Keratinocyte (primary cell): ENCODE measurements around the gene POLDIP2. TPM values are rescaled to one million over a fixed set of nuclear protein-coding genes. Genes with fewer than 3 reads are reported as not detected.

ENCODE experiments used
- DNase-seq: peaks from one replicate; pipeline ENCODE4 v3.0.0-alpha.2; 2011; ENCODE audit warnings: low read depth, missing footprints, low spot score
- FAIRE-seq: peaks from 2 replicates; lab custom pipeline; 2011; peaks lifted over from hg19 to GRCh38; lab: Jason Lieb, UNC
- H2AFZ ChIP-seq: 2 replicates; pipeline ENCODE4 v1.6.0; 2012; ENCODE audit warnings: low read length, control low read depth, inconsistent platforms; ENCODE audit not compliant: control insufficient read depth
- H3K27ac ChIP-seq: 2 replicates; pipeline ENCODE4 v1.5.1; 2011; ENCODE audit warnings: low read length; ENCODE audit not compliant: control insufficient read depth, insufficient read depth
- H3K27me3 ChIP-seq: 3 replicates; pipeline ENCODE4 v1.6.0; 2011; ENCODE audit warnings: low read length; ENCODE audit not compliant: control insufficient read depth, insufficient read depth; ENCODE audit errors: extremely low read depth
- H3K36me3 ChIP-seq, 2 experiments: 2 replicates in 1 of 2; 3 replicates in 1 of 2; pipeline ENCODE4 v1.5.1; 2011; ENCODE audit warnings: low read length in 2 of 2, mild to moderate bottlenecking in 1 of 2; ENCODE audit not compliant: control insufficient read depth in 2 of 2, insufficient read depth in 2 of 2; ENCODE audit errors: extremely low read depth in 1 of 2
- H3K4me1 ChIP-seq: 3 replicates; pipeline ENCODE4 v1.5.1; 2011; ENCODE audit warnings: low read length; ENCODE audit not compliant: control insufficient read depth, insufficient read depth; ENCODE audit errors: extremely low read depth
- H3K4me2 ChIP-seq: 3 replicates; pipeline ENCODE4 v1.6.0; 2011; ENCODE audit warnings: low read depth, low read length; ENCODE audit not compliant: control insufficient read depth, insufficient read depth; ENCODE audit errors: extremely low read depth
- H3K4me3 ChIP-seq, 3 experiments: fragments of 200-600 bp in 1 of 3; sonication (generic) in 1 of 3; 2 replicates in 2 of 3; 3 replicates in 1 of 3; pipeline ENCODE4 v1.5.1; 2011 to 2016; ENCODE audit warnings: low read length in 3 of 3, mild to moderate bottlenecking in 3 of 3, control low read depth in 2 of 3, inconsistent platforms in 1 of 3, low read depth in 1 of 3, mixed read lengths in 1 of 3, mixed run types in 1 of 3, moderate library complexity in 1 of 3; ENCODE audit not compliant: control insufficient read depth in 2 of 3, insufficient read depth in 2 of 3; ENCODE audit errors: extremely low read depth in 1 of 3
- H3K79me2 ChIP-seq: 2 replicates; pipeline ENCODE4 v1.6.0; 2012; ENCODE audit warnings: low read length; ENCODE audit not compliant: control insufficient read depth, insufficient read depth
- H3K9ac ChIP-seq: 3 replicates; pipeline ENCODE4 v1.6.0; 2011; ENCODE audit warnings: low read length; ENCODE audit not compliant: control insufficient read depth, insufficient read depth; ENCODE audit errors: extremely low read depth
- H3K9me1 ChIP-seq: 3 replicates; pipeline ENCODE4 v1.6.0; 2011; ENCODE audit warnings: low read length; ENCODE audit not compliant: control insufficient read depth, insufficient read depth; ENCODE audit errors: extremely low read depth
- H3K9me3 ChIP-seq: 2 replicates; pipeline ENCODE4 v1.5.1; 2012; ENCODE audit warnings: low read depth, low read length; ENCODE audit not compliant: control insufficient read depth
- H4K20me1 ChIP-seq: 3 replicates; pipeline ENCODE4 v1.6.0; 2011; ENCODE audit warnings: low read length; ENCODE audit not compliant: control insufficient read depth, insufficient read depth; ENCODE audit errors: extremely low read depth
- CTCF ChIP-seq, 3 experiments: IDR thresholded peaks in 1 of 3; conservative IDR thresholded peaks in 1 of 3; optimal IDR thresholded peaks in 1 of 3; 2 replicates in 2 of 3; 3 replicates in 1 of 3; pipeline versions ENCODE3 to v1.5.1; 2011; ENCODE audit warnings: low read length in 3 of 3, mild to moderate bottlenecking in 3 of 3, moderate library complexity in 2 of 3, control low read depth in 1 of 3, inconsistent platforms in 1 of 3; ENCODE audit not compliant: insufficient read depth in 2 of 3; ENCODE audit errors: extremely low read depth in 1 of 3
- EZH2 ChIP-seq: IDR thresholded peaks from one replicate; pipeline ENCODE4 v1.6.1; 2012; ENCODE audit warnings: inconsistent platforms, mild to moderate bottlenecking, low read length, moderate library complexity
- dilution Hi-C: fragments of 300-500 bp; cut with MboI; formaldehyde crosslinking; loops from one replicate; pipeline ENCODE4 v1.7.0; 2020; ENCODE audit warnings: low sequenced_read_pairs; ENCODE audit not compliant: extremely low pct_ligation_motif_present
- polyA plus RNA-seq, 5 experiments: library from polyadenylated mRNA; depleted of rRNA in 3 of 5; stranded (reverse) in 3 of 5; stranded (forward) in 1 of 5; unstranded in 1 of 5; fragments of >200 nt; gene quantifications; 1 replicate in 1 of 5; 2 replicates in 3 of 5; 3 replicates in 1 of 5; pipeline versions ENCODE4 v1.2.1 to v1.2.3, GENCODE V29; 2011 to 2012; ENCODE audit warnings: missing spikeins in 2 of 5, low read depth in 1 of 5, low replicate concordance in 1 of 5

POLDIP2 gene
- polyA plus RNA-seq, 1 donor (not counting 4 experiments of a cell fraction or from before 2014, with no cell fraction given), result 90.2 TPM

GRCh38 chr17:28396635-28397239, 39.4 kb upstream of the POLDIP2 start:
- Histone ChIP-seq H2AFZ (no peak overlapping the region), H3K79me2 (no peaks in the 10 kb centered on the region), H3K27ac (no peak overlapping the region), H3K36me3 (no peaks in the 10 kb centered on the region), H3K4me2 (no peak overlapping the region), H4K20me1 (no peaks in the 10 kb centered on the region), H3K9ac (no peak overlapping the region), H3K4me3 (no peak overlapping the region), H3K9me3 (no peaks in the 10 kb centered on the region), H3K4me1 (peaks cover 12% of the 10 kb centered on the region), H3K9me1 (no peaks in the 10 kb centered on the region), H3K27me3 (no peaks in the 10 kb centered on the region)
- no peak for DNase-seq
- TF ChIP-seq CTCF (optimal IDR thresholded peaks at IDR 0.05 in 1 of 3, IDR thresholded peaks at IDR 0.05 in 1 of 3, conservative IDR thresholded peaks at IDR 0.05 in 1 of 3; ENCODE audit: extremely low read depth in 1 of 3, insufficient read depth in 2 of 3, low read length in 3 of 3) (no peak), EZH2 (no peak)
- no peak for FAIRE-seq
- dilution Hi-C loops, result no loop called here

GRCh38 chr17:28395968-28396367, 38.6 kb upstream of the POLDIP2 start:
- dilution Hi-C loops, result no loop called here

More at GRCh38 chr17:28395968-28396367, 38.6 kb upstream of the POLDIP2 start:
- no peak overlapping the region for H3K4me3 ChIP-seq
- DNase-seq (no peak), FAIRE-seq (no peak)
- no peak overlapping the region for H3K9ac ChIP-seq
- no peaks in the 10 kb centered on the region for H4K20me1 ChIP-seq
- H3K27me3 ChIP-seq, result no peaks in the 10 kb centered on the region
- H2AFZ ChIP-seq, result no peak overlapping the region
- H3K4me1 ChIP-seq, result peaks cover 10% of the 10 kb centered on the region
- H3K36me3 ChIP-seq, result no peaks in the 10 kb centered on the region
- no peaks in the 10 kb centered on the region for H3K9me1 ChIP-seq
- H3K79me2 ChIP-seq, result no peaks in the 10 kb centered on the region
- H3K9me3 ChIP-seq, result no peaks in the 10 kb centered on the region
- no peak overlapping the region for H3K27ac ChIP-seq
- no peak overlapping the region for H3K4me2 ChIP-seq
- TF ChIP-seq CTCF (optimal IDR thresholded peaks at IDR 0.05 in 1 of 3, IDR thresholded peaks at IDR 0.05 in 1 of 3, conservative IDR thresholded peaks at IDR 0.05 in 1 of 3; ENCODE audit: extremely low read depth in 1 of 3, insufficient read depth in 2 of 3, low read length in 3 of 3) (no peak), EZH2 (no peak)
